Endothelial cell of umbilical vein (primary cell): Measurements from ENCODE around the gene IL22RA1. TPM values are rescaled to one million over a fixed set of nuclear protein-coding genes. Genes with fewer than 3 reads are reported as not detected.

Experiments used
- BruUV-seq: library from RNA; stranded (reverse); fragments of 400-500 nt; replicated peaks from 2 replicates; lab custom pipeline; 2021; lab: Mats Ljungman, UMichigan
- CTCF ChIA-PET: fragments of 300-600, 350-600 bp; sonication (Branson Sonifier 250); formaldehyde crosslinking; loops from one replicate; lab custom pipeline; 2021; ENCODE audit warnings: antibody characterized with exemption, inconsistent platforms; lab: Charles Lee
- POLR2A ChIA-PET: fragments of 300-600, 350-600 bp; sonication (Branson Sonifier 250); formaldehyde crosslinking; loops from one replicate; lab custom pipeline; 2021; ENCODE audit warnings: antibody characterized with exemption, inconsistent platforms; lab: Charles Lee
- DNase-seq: peaks from one replicate; pipeline ENCODE4 v3.0.0-alpha.2; 2011; ENCODE audit warnings: low read depth, low spot score
- FAIRE-seq: peaks from 2 replicates; lab custom pipeline; 2011; peaks lifted over from hg19 to GRCh38; lab: Jason Lieb, UNC
- H2AFZ ChIP-seq: 2 replicates; pipeline ENCODE4 v1.6.0; 2012; ENCODE audit warnings: low read depth, low read length, control low read depth, inconsistent platforms
- H3K27ac ChIP-seq: 2 replicates; pipeline ENCODE4 v1.5.1; 2011; ENCODE audit warnings: low read depth, mild to moderate bottlenecking, control low read depth, low read length, moderate library complexity; ENCODE audit not compliant: insufficient read depth
- H3K27me3 ChIP-seq, 2 experiments: 2 replicates each; pipeline versions ENCODE4 v1.6.0 to v1.6.1; 2011; ENCODE audit warnings: low read length in 2 of 2, mixed read lengths in 1 of 2; ENCODE audit not compliant: control insufficient read depth in 2 of 2, insufficient read depth in 2 of 2
- H3K36me3 ChIP-seq, 2 experiments: 2 replicates in 1 of 2; 3 replicates in 1 of 2; pipeline ENCODE4 v1.5.1; 2011; ENCODE audit warnings: low read length in 2 of 2, mild to moderate bottlenecking in 1 of 2, moderate library complexity in 1 of 2; ENCODE audit not compliant: control insufficient read depth in 2 of 2, insufficient read depth in 2 of 2; ENCODE audit errors: extremely low read depth in 1 of 2
- H3K4me1 ChIP-seq: 3 replicates; pipeline ENCODE4 v1.5.1; 2011; ENCODE audit warnings: mild to moderate bottlenecking, low read length; ENCODE audit not compliant: control insufficient read depth, insufficient read depth; ENCODE audit errors: extremely low read depth
- H3K4me2 ChIP-seq: 2 replicates; pipeline ENCODE4 v1.6.1; 2011; ENCODE audit warnings: low read length, control low read depth, mixed read lengths; ENCODE audit not compliant: insufficient read depth
- H3K4me3 ChIP-seq, 3 experiments: fragments of 200-600 bp in 1 of 3; sonication (generic), shearing (Covaris generic) in 1 of 3; replicated peaks in 1 of 3; 2 replicates each; pipeline ENCODE4 v1.5.1; 2011 to 2016; ENCODE audit warnings: control low read depth in 3 of 3, low read length in 3 of 3, mild to moderate bottlenecking in 2 of 3, inconsistent platforms in 1 of 3, low read depth in 1 of 3, moderate library complexity in 1 of 3; ENCODE audit not compliant: insufficient read depth in 1 of 3
- H3K79me2 ChIP-seq: 2 replicates; pipeline ENCODE4 v1.6.0; 2012; ENCODE audit warnings: low read length, inconsistent platforms; ENCODE audit not compliant: control insufficient read depth, insufficient read depth
- H3K9ac ChIP-seq: replicated peaks from 2 replicates; pipeline ENCODE3; 2011; ENCODE audit warnings: low read length, control low read depth; ENCODE audit not compliant: insufficient read depth; ENCODE audit errors: extremely low read depth
- H3K9me1 ChIP-seq: replicated peaks from 3 replicates; pipeline ENCODE4 v1.6.0; 2011; ENCODE audit warnings: mild to moderate bottlenecking, low read length; ENCODE audit not compliant: control insufficient read depth, insufficient read depth; ENCODE audit errors: extremely low read depth
- H3K9me3 ChIP-seq: replicated peaks from 2 replicates; pipeline ENCODE4 v1.5.1; 2012; ENCODE audit warnings: low read length, inconsistent platforms; ENCODE audit not compliant: control insufficient read depth, insufficient read depth
- H4K20me1 ChIP-seq: replicated peaks from 2 replicates; pipeline ENCODE3; 2011; ENCODE audit warnings: mild to moderate bottlenecking, low read length; ENCODE audit not compliant: control insufficient read depth, insufficient read depth; ENCODE audit errors: extremely low read depth
- CTCF ChIP-seq, 2 donors: IDR thresholded peaks; 1 replicate in 1 of 2; 2 replicates in 1 of 2; pipeline ENCODE4 v1.5.1; 2011; ENCODE audit warnings: low read length in 2 of 2, mild to moderate bottlenecking in 2 of 2, moderate library complexity in 2 of 2, control low read depth in 1 of 2, inconsistent platforms in 1 of 2, low read depth in 1 of 2; ENCODE audit not compliant: insufficient read depth in 1 of 2; ENCODE audit errors: extremely low read depth in 1 of 2
- EZH2 ChIP-seq: IDR thresholded peaks from 2 replicates; pipeline ENCODE4 v1.6.1; 2012; ENCODE audit warnings: borderline replicate concordance, low read depth, mild to moderate bottlenecking, moderate library complexity, low read length, inconsistent platforms; ENCODE audit not compliant: severe bottlenecking
- FOS ChIP-seq: IDR thresholded peaks from 2 replicates; pipeline ENCODE4 v1.6.1; 2011; ENCODE audit warnings: mild to moderate bottlenecking, low read length, moderate library complexity, borderline replicate concordance; ENCODE audit not compliant: insufficient read depth
- GATA2 ChIP-seq: IDR thresholded peaks from 2 replicates; pipeline ENCODE4 v1.7.0; 2011; ENCODE audit warnings: low read depth, mild to moderate bottlenecking, moderate library complexity, mixed read lengths, low read length; ENCODE audit not compliant: insufficient read length, insufficient read depth
- JUN ChIP-seq: IDR thresholded peaks from 2 replicates; pipeline ENCODE4 v1.6.1; 2011; ENCODE audit warnings: borderline replicate concordance, low read depth; ENCODE audit not compliant: insufficient read length, insufficient read depth
- MAX ChIP-seq: IDR thresholded peaks from 2 replicates; pipeline ENCODE4 v1.6.1; 2011; ENCODE audit not compliant: insufficient read depth, insufficient read length
- MYC ChIP-seq: IDR thresholded peaks from one replicate; pipeline ENCODE4 v1.6.1; 2011; ENCODE audit warnings: mild to moderate bottlenecking, low read depth, low read length
- POLR2AphosphoS5 ChIP-seq: IDR thresholded peaks from 2 replicates; pipeline ENCODE4 v1.6.1; 2012; ENCODE audit warnings: low read depth, mild to moderate bottlenecking, control low read depth, low read length, moderate library complexity; ENCODE audit not compliant: insufficient read depth
- dilution Hi-C: fragments of 300-500 bp; cut with MboI; formaldehyde crosslinking; loops from one replicate; pipeline ENCODE4 v1.15.0; 2019; ENCODE audit warnings: low sequenced_read_pairs; ENCODE audit not compliant: extremely low pct_ligation_motif_present
- intact Hi-C: fragments of 100-400 bp; cut with micrococcal nuclease; formaldehyde crosslinking; loops from one replicate; pipeline ENCODE4 v1.10.0; 2022
- polyA plus RNA-seq, 4 experiments: library from polyadenylated mRNA; depleted of rRNA in 3 of 4; stranded (reverse) in 3 of 4; unstranded in 1 of 4; fragments of >200 nt; gene quantifications; 2 replicates each; pipeline versions ENCODE4 v1.2.1 to v1.2.3, GENCODE V29; 2011 to 2012; ENCODE audit warnings: missing spikeins in 1 of 4
- total RNA-seq: library from RNA; stranded (reverse); gene quantifications from 2 replicates; pipeline ENCODE4 v1.2.3, GENCODE V29; 2021

IL22RA1 gene
- total and polyA plus RNA-seq, 2 donors (not counting 3 experiments of a cell fraction or from before 2014, with no cell fraction given): not detected

- no peaks in the 10 kb centered on the region for H3K79me2 ChIP-seq
- H3K27me3 ChIP-seq: peaks cover 12 to 16% of the 10 kb centered on the region in 2 experiments
- ChIA-PET CTCF (interaction anchor here (1.5 to 2.1 kb wide), 2 partner anchors 22 to 27 kb away, joined by 4 to 7 read pairs; no protein-coding TSS in a partner anchor), POLR2A (no interaction called here)
- no peak overlapping the region for H2AFZ ChIP-seq
- no peaks in the 10 kb centered on the region for H3K9me3 ChIP-seq
- no peaks in the 10 kb centered on the region for H3K36me3 ChIP-seq
- TF ChIP-seq CTCF (IDR thresholded peaks at IDR 0.05; ENCODE audit: extremely low read depth in 1 of 2, insufficient read depth in 1 of 2, low read depth in 1 of 2, low read length in 2 of 2) (no peak), MAX (no peak), MYC (no peak), EZH2 (no peak), FOS (no peak), JUN (no peak), GATA2 (no peak), POLR2AphosphoS5 (no peak)
- FAIRE-seq (no peak), DNase-seq (no peak)
- BruUV-seq: no TSS peak
- H3K9me1 ChIP-seq: no peaks in the 10 kb centered on the region
- dilution Hi-C loops: no loop called here
- no peaks in the 10 kb centered on the region for H4K20me1 ChIP-seq
- H3K27ac ChIP-seq: no peak overlapping the region
- no peak overlapping the region for H3K4me3 ChIP-seq
- no peaks in the 10 kb centered on the region for H3K4me1 ChIP-seq
- no peak overlapping the region for H3K9ac ChIP-seq
- no peak overlapping the region for H3K4me2 ChIP-seq
- intact Hi-C loops: no loop called here
These were observed 34.2 kb upstream of the IL22RA1 start for GRCh38 chr1:24177161-24177560.
